SK-N-SH treated with all-trans-retinoic acid at 6 μM for 48 hours (cell line): ENCODE measurements around the gene MPP3.

Experiments
- ATAC-seq: fragments of 200-7000 bp; cut with Tn5 transposase; 3 replicates; pipeline ENCODE4 v1.9.1; 2020; ENCODE audit warnings: mild to moderate bottlenecking, moderate library complexity
- ARNTL ChIP-seq: fragments of 450-650 bp; formaldehyde crosslinking; IDR thresholded peaks from 2 replicates; pipeline ENCODE4 v1.5.0; 2020; ENCODE audit warnings: low read depth, mild to moderate bottlenecking, moderate library complexity, borderline replicate concordance
- BACH2 ChIP-seq: fragments of 250-450 bp; sonication (Bioruptor Pico); IDR thresholded peaks from 2 replicates; pipeline ENCODE4 v1.9.0; 2021; ENCODE audit warnings: mild to moderate bottlenecking, borderline replicate concordance
- CSDC2 ChIP-seq: fragments of 250-450 bp; sonication (Bioruptor Pico); IDR thresholded peaks from 2 replicates; pipeline ENCODE4 v1.5.0; 2020; ENCODE audit warnings: mild to moderate bottlenecking, moderate library complexity
- ESRRG ChIP-seq: fragments of 250-450 bp; sonication (Bioruptor Pico); IDR thresholded peaks from 2 replicates; pipeline ENCODE4 v1.6.1; 2021; ENCODE audit warnings: mild to moderate bottlenecking
- GLIS3 ChIP-seq: fragments of 250-450 bp; sonication (Bioruptor Pico); IDR thresholded peaks from 2 replicates; pipeline ENCODE4 v1.5.0; 2020; ENCODE audit warnings: mild to moderate bottlenecking, moderate library complexity
- ISL1 ChIP-seq: fragments of 250-450 bp; sonication (Bioruptor Pico); IDR thresholded peaks from 2 replicates; pipeline ENCODE4 v2.1.2; 2022; ENCODE audit warnings: mild to moderate bottlenecking, moderate library complexity
- OSR1 ChIP-seq: fragments of 250-450 bp; sonication (Bioruptor Pico); IDR thresholded peaks from 2 replicates; pipeline ENCODE4 v1.8.0; 2022; ENCODE audit warnings: moderate library complexity, mild to moderate bottlenecking, inconsistent platforms
- PPARA ChIP-seq: fragments of 250-450 bp; sonication (Bioruptor Pico); IDR thresholded peaks from 2 replicates; pipeline ENCODE4 v1.5.0; 2020; ENCODE audit warnings: mild to moderate bottlenecking, borderline replicate concordance
- RARB ChIP-seq: fragments of 250-450 bp; sonication (Bioruptor Pico); IDR thresholded peaks from 2 replicates; pipeline ENCODE4 v1.8.0; 2021; ENCODE audit warnings: mild to moderate bottlenecking, moderate library complexity
- SNAI2 ChIP-seq: fragments of 250-450 bp; sonication (Bioruptor Pico); IDR thresholded peaks from 2 replicates; pipeline ENCODE4 v1.5.0; 2020; ENCODE audit warnings: mild to moderate bottlenecking, moderate library complexity
- TCF4 ChIP-seq: fragments of 250-450 bp; sonication (Bioruptor Pico); IDR thresholded peaks from 2 replicates; pipeline ENCODE4 v1.8.0; 2021; ENCODE audit warnings: mild to moderate bottlenecking, moderate library complexity, borderline replicate concordance
- TOX ChIP-seq: fragments of 250-450 bp; sonication (Bioruptor Pico); IDR thresholded peaks from 2 replicates; pipeline ENCODE4 v1.8.0; 2021; ENCODE audit warnings: mild to moderate bottlenecking, moderate library complexity, borderline replicate concordance
- ZC3H10 ChIP-seq: fragments of 250-450 bp; sonication (Bioruptor Pico); IDR thresholded peaks from 2 replicates; pipeline ENCODE4 v1.5.1; 2021; ENCODE audit warnings: mild to moderate bottlenecking, moderate library complexity
- ZFP3 ChIP-seq: fragments of 250-450 bp; sonication (Bioruptor Pico); IDR thresholded peaks from 2 replicates; pipeline ENCODE4 v1.5.0; 2020; ENCODE audit warnings: mild to moderate bottlenecking, moderate library complexity
- ZFP30 ChIP-seq: fragments of 450-650 bp; formaldehyde crosslinking; IDR thresholded peaks from 2 replicates; pipeline ENCODE4 v1.5.0; 2022; ENCODE audit warnings: mild to moderate bottlenecking, moderate library complexity
- ZNF565 ChIP-seq: fragments of 450-650 bp; formaldehyde crosslinking; conservative IDR thresholded peaks from 2 replicates; pipeline ENCODE4 v1.5.0; 2020; ENCODE audit warnings: low read depth, mild to moderate bottlenecking, moderate library complexity
- ZNF70 ChIP-seq: fragments of 450-650 bp; formaldehyde crosslinking; IDR thresholded peaks from 2 replicates; pipeline ENCODE4 v1.5.0; 2020; ENCODE audit warnings: mild to moderate bottlenecking, moderate library complexity
- ZNF8 ChIP-seq: fragments of 450-650 bp; formaldehyde crosslinking; IDR thresholded peaks from 2 replicates; pipeline ENCODE4 v1.5.0; 2020; ENCODE audit warnings: mild to moderate bottlenecking, moderate library complexity
- TF ChIP-seq, protein P1 (sequence below): fragments of 250-450 bp; sonication (Bioruptor Pico); IDR thresholded peaks from 2 replicates; pipeline ENCODE4 v1.5.1; 2021; ENCODE audit warnings: mild to moderate bottlenecking, moderate library complexity
- TF ChIP-seq, protein P2 (sequence below): fragments of 250-450 bp; sonication (Bioruptor Pico); IDR thresholded peaks from 2 replicates; pipeline ENCODE4 v1.8.0; 2020; ENCODE audit warnings: mild to moderate bottlenecking, moderate library complexity, borderline replicate concordance
- TF ChIP-seq, protein P3 (sequence below): fragments of 250-450 bp; sonication (Bioruptor Pico); IDR thresholded peaks from 2 replicates; pipeline ENCODE4 v1.5.0; 2020; ENCODE audit warnings: mild to moderate bottlenecking, moderate library complexity
- TF ChIP-seq, protein P4 (sequence below): fragments of 250-450 bp; sonication (Bioruptor Pico); IDR thresholded peaks from 2 replicates; pipeline ENCODE4 v1.5.1; 2020; ENCODE audit warnings: low read depth, mild to moderate bottlenecking, moderate library complexity
- TF ChIP-seq, protein P5 (sequence below): fragments of 250-450 bp; sonication (Bioruptor Pico); IDR thresholded peaks from 2 replicates; pipeline ENCODE4 v1.8.0; 2021; ENCODE audit warnings: low read depth, mild to moderate bottlenecking, moderate library complexity, borderline replicate concordance

The MPP3 gene

DNA sequence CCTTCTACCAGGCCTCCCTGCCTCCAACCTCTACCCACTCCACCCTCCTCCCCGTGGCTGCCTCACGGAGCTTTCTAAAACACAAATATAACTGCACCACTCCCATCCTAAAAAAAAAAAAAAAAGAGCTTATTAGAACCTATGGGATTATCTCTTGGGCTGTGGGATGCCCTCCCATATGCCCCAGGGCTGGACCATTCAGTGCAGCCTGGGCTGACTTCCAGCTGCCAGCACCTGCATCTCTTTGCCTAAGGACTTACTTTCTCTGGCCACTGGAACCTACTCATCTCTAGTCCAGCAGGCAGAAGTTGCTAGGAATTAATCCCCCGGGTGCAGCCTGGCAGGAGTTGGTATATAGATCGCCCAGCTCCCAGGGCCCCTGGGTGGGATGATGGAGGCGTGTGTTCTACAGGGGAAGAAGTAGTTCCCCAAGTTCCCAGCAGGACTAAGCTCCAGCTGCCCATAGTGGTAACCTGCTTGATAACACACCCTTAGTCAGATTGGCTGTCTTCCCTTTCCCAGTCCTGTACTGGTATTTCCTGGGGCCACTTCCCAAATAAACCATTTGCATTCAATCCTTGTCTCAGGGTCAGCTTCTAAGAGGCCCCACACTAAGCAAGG is 10.3 kb downstream of the MPP3 start:
- no peak for ATAC-seq
- TF ChIP-seq, protein P1, sequence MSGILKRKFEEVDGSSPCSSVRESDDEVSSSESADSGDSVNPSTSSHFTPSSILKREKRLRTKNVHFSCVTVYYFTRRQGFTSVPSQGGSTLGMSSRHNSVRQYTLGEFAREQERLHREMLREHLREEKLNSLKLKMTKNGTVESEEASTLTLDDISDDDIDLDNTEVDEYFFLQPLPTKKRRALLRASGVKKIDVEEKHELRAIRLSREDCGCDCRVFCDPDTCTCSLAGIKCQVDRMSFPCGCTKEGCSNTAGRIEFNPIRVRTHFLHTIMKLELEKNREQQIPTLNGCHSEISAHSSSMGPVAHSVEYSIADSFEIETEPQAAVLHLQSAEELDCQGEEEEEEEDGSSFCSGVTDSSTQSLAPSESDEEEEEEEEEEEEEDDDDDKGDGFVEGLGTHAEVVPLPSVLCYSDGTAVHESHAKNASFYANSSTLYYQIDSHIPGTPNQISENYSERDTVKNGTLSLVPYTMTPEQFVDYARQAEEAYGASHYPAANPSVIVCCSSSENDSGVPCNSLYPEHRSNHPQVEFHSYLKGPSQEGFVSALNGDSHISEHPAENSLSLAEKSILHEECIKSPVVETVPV (CRISPR knock-in tag): no peak
- TF ChIP-seq ZNF70 (CRISPR knock-in tag) (no peak), GLIS3 (no peak), OSR1 (CRISPR knock-in tag) (no peak), ARNTL (CRISPR knock-in tag) (no peak), TCF4 (no peak), ZNF565 (no peak), ISL1 (no peak), ZC3H10 (CRISPR knock-in tag) (no peak), ZFP30 (CRISPR knock-in tag) (no peak), PPARA (no peak), ZFP3 (CRISPR knock-in tag) (no peak), CSDC2 (CRISPR knock-in tag) (no peak), ESRRG (CRISPR knock-in tag) (no peak), ZNF8 (CRISPR knock-in tag) (no peak), BACH2 (CRISPR knock-in tag) (no peak)
- TF ChIP-seq, protein P2, sequence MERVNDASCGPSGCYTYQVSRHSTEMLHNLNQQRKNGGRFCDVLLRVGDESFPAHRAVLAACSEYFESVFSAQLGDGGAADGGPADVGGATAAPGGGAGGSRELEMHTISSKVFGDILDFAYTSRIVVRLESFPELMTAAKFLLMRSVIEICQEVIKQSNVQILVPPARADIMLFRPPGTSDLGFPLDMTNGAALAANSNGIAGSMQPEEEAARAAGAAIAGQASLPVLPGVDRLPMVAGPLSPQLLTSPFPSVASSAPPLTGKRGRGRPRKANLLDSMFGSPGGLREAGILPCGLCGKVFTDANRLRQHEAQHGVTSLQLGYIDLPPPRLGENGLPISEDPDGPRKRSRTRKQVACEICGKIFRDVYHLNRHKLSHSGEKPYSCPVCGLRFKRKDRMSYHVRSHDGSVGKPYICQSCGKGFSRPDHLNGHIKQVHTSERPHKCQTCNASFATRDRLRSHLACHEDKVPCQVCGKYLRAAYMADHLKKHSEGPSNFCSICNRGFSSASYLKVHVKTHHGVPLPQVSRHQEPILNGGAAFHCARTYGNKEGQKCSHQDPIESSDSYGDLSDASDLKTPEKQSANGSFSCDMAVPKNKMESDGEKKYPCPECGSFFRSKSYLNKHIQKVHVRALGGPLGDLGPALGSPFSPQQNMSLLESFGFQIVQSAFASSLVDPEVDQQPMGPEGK (CRISPR knock-in tag): no peak
- TF ChIP-seq, protein P3, sequence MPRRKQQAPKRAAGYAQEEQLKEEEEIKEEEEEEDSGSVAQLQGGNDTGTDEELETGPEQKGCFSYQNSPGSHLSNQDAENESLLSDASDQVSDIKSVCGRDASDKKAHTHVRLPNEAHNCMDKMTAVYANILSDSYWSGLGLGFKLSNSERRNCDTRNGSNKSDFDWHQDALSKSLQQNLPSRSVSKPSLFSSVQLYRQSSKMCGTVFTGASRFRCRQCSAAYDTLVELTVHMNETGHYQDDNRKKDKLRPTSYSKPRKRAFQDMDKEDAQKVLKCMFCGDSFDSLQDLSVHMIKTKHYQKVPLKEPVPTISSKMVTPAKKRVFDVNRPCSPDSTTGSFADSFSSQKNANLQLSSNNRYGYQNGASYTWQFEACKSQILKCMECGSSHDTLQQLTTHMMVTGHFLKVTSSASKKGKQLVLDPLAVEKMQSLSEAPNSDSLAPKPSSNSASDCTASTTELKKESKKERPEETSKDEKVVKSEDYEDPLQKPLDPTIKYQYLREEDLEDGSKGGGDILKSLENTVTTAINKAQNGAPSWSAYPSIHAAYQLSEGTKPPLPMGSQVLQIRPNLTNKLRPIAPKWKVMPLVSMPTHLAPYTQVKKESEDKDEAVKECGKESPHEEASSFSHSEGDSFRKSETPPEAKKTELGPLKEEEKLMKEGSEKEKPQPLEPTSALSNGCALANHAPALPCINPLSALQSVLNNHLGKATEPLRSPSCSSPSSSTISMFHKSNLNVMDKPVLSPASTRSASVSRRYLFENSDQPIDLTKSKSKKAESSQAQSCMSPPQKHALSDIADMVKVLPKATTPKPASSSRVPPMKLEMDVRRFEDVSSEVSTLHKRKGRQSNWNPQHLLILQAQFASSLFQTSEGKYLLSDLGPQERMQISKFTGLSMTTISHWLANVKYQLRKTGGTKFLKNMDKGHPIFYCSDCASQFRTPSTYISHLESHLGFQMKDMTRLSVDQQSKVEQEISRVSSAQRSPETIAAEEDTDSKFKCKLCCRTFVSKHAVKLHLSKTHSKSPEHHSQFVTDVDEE (CRISPR knock-in tag): no peak
- TF ChIP-seq, protein P4, sequence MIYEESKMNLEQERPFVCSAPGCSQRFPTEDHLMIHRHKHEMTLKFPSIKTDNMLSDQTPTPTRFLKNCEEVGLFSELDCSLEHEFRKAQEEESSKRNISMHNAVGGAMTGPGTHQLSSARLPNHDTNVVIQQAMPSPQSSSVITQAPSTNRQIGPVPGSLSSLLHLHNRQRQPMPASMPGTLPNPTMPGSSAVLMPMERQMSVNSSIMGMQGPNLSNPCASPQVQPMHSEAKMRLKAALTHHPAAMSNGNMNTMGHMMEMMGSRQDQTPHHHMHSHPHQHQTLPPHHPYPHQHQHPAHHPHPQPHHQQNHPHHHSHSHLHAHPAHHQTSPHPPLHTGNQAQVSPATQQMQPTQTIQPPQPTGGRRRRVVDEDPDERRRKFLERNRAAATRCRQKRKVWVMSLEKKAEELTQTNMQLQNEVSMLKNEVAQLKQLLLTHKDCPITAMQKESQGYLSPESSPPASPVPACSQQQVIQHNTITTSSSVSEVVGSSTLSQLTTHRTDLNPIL (CRISPR knock-in tag): no peak
- TF ChIP-seq, all 23 proteins: peak for 0

DNA sequence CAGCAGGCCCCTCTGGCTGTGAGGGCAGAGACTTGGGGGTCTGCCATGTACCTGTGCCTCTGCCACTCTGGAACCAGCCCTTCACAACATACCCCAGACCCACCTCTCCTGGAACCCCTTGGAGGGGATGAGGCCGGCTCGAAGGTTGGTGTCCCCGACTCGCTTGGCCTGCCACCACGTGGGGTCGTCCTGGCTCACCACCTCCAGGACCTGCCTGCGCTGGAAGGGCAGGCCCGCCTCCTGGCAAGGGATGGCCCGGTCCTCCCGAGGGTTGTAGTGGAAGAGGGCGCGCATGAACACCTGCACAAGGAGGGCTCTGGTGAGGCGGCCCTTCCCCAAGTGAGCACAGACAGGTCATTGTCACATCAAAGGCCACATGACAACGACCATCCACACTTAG is 12.2 kb downstream of the MPP3 start:
- TF ChIP-seq RARB (CRISPR knock-in tag): no peak
- no peak for TF ChIP-seq SNAI2 (CRISPR knock-in tag)
- TF ChIP-seq ZFP30 (CRISPR knock-in tag): no peak
- no peak for TF ChIP-seq ISL1
- TF ChIP-seq, protein P4 (CRISPR knock-in tag): no peak
- TF ChIP-seq, protein P5, sequence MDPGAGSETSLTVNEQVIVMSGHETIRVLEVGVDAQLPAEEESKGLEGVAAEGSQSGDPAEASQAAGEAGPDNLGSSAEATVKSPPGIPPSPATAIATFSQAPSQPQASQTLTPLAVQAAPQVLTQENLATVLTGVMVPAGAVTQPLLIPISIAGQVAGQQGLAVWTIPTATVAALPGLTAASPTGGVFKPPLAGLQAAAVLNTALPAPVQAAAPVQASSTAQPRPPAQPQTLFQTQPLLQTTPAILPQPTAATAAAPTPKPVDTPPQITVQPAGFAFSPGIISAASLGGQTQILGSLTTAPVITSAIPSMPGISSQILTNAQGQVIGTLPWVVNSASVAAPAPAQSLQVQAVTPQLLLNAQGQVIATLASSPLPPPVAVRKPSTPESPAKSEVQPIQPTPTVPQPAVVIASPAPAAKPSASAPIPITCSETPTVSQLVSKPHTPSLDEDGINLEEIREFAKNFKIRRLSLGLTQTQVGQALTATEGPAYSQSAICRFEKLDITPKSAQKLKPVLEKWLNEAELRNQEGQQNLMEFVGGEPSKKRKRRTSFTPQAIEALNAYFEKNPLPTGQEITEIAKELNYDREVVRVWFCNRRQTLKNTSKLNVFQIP (CRISPR knock-in tag): no peak
- TF ChIP-seq ZNF565: no peak
- TF ChIP-seq ZFP3 (CRISPR knock-in tag): no peak
- TF ChIP-seq PPARA: no peak
- TF ChIP-seq CSDC2 (CRISPR knock-in tag): no peak
- TF ChIP-seq, protein P1 (CRISPR knock-in tag): no peak
- TF ChIP-seq ESRRG (CRISPR knock-in tag): no peak
- no peak for TF ChIP-seq TOX (CRISPR knock-in tag)
- no peak for TF ChIP-seq ARNTL (CRISPR knock-in tag)
- TF ChIP-seq, protein P2 (CRISPR knock-in tag): no peak
- TF ChIP-seq GLIS3: no peak
- no peak for TF ChIP-seq TCF4
- no peak for TF ChIP-seq ZC3H10 (CRISPR knock-in tag)
- no peak for ATAC-seq
